Measurements from ENCODE around the gene RNGTT.
A peak's percentile ranks its signal among the peaks of the same experiment; 100 is the strongest.
"Not testable (repeated sequence)": the region's sequence is repeated elsewhere in the genome, so short reads cannot be mapped to it uniquely, and the experiment has no call there.

RNGTT gene

DNA sequence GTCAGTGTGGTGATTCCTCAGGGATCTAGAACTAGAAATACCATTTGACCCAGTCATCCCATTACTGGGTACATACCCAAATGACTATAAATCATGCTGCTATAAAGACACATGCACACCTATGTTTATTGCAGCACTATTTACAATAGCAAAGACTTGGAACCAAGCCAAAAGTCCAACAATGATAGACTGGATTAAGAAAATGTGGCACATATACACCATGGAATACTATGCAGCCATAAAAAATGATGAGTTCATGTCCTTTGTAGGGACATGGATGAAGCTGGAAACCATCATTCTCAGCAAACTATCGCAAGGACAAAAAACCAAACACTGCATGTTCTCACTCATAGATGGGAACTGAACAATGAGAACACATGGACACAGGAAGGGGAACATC is 247.0 kb downstream of the RNGTT start:
- not testable (repeated sequence) for DNase-seq (ENCODE audit: low spot score)

- no peak for DNase-seq (ENCODE audit: low spot score)
Observed at GRCh38 chr6:88712243-88712936, 251.0 kb downstream of the RNGTT start.

DNA sequence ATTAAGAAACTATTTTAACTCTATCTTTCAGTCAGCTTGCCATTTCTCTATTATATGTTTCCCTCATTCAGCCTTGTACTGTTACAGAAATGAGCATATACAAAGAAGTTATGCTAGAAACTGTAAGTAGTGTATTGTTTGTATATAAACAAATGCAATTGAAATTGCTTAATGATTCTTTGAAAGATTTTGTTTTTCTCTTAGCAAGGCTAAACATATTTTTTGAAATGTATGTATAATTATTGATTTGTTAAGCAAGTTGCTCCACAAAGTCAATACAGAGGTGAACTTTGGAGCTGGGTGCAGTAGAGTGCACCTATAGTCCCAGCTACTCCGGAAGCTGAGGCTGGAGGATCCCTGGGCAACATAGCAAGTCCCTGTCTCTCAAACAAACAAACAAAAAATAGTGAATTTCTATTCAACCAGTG is 253.6 kb downstream of the RNGTT start:
- no peak for DNase-seq (ENCODE audit: low spot score)

- no peak for DNase-seq (ENCODE audit: low spot score)
Observed at GRCh38 chr6:88708197-88708744, 255.1 kb downstream of the RNGTT start.

- DNase-seq (ENCODE audit: low spot score), result no peak
Observed at GRCh38 chr6:88705601-88706000, 257.8 kb downstream of the RNGTT start.

- no peak for DNase-seq (ENCODE audit: low spot score)
Observed at GRCh38 chr6:88704980-88705379, 258.4 kb downstream of the RNGTT start.

DNA sequence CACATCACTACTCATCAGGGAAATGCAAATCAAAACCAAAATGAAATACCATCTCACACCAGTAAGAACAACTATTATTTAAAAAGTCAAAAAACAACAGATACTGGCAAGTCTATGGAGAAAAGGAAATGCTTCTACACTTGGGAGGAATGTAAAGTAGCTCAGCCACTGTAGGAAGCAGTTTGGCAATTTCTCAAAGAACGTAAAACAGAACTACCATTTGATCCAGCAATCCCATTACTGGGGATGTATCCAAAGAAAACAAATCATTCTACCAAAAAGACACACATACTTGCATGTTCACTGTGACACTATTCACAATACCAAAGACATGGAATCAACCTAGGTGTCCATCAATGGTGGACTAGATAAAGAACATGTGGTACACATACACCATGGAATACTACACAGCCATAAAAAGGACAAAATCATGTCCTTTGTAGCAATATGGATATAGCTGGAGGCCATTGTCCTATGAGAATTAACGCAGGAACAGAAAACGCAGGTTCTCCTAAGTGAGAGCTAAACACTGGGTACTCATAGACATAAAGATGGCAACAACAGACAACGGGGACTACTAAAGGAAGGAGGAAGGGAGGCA is 260.4 kb downstream of the RNGTT start:
- no peak for DNase-seq (ENCODE audit: low spot score)

DNA sequence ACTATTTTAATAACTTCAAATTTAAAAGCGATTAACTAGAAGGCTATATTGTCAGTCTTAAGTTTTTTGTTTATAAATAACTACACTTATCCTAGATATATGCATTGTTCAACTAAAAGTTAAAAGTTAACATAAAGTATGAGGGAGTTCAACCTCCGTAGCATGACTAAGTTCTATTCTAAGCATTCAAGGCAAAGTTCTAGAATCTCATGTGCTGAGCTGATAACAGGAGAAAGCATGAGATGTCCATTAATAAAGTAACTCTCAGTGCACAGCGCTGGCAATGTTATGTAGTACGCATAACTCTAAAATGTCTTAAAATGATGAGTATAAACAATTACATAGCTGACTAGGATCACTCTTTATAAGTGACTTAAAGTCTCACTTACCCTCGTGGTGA is 264.8 kb downstream of the RNGTT start:
- DNase-seq (ENCODE audit: low spot score), result no peak

GRCh38 chr6:88695937-88696336 is 267.5 kb downstream of the RNGTT start:
- DNase-seq (ENCODE audit: low spot score), result no peak

DNA sequence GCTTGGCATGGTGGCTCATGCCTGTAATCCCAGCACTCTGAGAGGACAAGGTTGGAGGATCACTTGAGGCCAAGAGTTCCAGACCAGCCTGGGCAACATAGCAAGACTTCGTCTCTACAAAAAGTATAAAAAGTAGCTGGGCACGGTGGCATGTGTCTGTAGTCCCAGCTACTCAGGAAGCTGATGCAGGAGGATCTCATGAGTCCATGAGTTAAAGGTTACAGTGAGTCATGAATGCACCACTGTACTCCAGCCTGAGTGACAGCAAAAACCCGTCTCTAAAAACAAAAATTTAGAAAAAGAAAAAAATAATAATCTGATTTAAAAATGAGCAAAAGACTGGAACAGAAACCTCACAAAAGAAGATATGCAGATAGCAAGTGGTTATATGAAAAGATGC is 279.7 kb downstream of the RNGTT start:
- no peak for DNase-seq (ENCODE audit: low spot score)

GRCh38 chr6:88680654-88681053 is 282.8 kb downstream of the RNGTT start:
- DNase-seq (ENCODE audit: low spot score), result no peak

DNA sequence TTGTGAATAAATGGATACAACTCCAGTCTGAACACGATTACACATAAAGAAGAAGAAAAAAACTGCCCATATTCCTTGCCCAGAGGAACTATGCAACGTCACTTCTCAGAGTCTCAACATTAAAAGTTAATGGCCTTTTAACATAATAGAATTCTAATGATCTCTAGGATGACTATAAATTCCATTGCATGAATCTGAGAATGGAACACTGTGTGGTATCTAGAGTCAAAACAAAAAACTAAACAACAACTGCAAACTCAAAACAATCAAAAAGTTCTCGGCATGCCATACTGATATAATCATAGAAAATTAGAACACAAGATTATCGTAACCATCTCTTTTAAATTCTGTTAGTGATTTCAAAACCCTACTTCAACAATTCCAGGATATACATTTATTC is 283.6 kb downstream of the RNGTT start:
- DNase-seq (ENCODE audit: low spot score), result no peak

DNA sequence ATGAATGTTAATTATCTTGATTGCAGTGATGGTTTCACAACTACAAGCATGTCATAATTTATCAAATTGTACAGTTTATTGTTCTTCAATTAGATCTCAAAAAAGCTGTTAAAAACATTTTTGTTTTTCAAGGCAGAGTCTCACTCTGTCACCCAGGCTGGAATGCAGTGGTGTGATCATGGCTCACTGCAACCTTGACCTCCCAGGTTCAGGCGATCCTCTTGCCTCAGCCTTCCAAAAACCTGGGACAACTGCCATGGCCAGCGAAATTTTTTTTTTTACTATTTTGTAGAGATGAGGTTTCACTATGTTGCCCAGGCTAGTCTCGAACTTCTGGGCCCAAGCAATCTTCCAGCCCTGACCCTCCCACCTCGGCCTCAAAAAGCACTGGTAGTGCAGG is 286.1 kb downstream of the RNGTT start:
- no peak for DNase-seq (ENCODE audit: low spot score)

GRCh38 chr6:88671624-88672023 is 291.8 kb downstream of the RNGTT start:
- DNase-seq (ENCODE audit: low spot score), result no peak

- no peak for DNase-seq (ENCODE audit: low spot score)
Observed at GRCh38 chr6:88670369-88670768, 293.0 kb downstream of the RNGTT start.

DNA sequence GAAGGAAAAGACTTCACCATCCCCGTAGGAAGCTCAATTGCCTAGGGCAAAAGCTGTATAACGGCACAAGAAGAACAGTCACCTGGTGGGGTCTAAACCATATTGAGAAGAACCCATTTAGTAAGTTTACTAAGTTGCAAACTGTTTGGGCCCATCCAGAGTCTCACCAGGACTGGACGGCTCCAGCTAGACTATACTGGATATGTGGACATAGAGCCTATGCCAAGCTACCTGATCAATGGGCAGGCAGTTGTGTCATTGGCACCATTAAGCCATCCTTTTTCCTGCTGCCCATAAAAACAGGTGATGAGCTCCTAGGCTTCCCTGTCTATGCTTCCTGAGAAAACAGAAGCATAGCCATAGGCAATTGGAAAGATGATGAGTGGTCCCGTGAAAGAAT is 293.9 kb downstream of the RNGTT start:
- no peak for DNase-seq (ENCODE audit: low spot score)

- DNase-seq (ENCODE audit: low spot score), result no peak
Observed at GRCh38 chr6:88666901-88667300, 296.5 kb downstream of the RNGTT start.

GRCh38 chr6:88665131-88665530 is 298.3 kb downstream of the RNGTT start:
- DNase-seq (ENCODE audit: low spot score), result no peak

DNA sequence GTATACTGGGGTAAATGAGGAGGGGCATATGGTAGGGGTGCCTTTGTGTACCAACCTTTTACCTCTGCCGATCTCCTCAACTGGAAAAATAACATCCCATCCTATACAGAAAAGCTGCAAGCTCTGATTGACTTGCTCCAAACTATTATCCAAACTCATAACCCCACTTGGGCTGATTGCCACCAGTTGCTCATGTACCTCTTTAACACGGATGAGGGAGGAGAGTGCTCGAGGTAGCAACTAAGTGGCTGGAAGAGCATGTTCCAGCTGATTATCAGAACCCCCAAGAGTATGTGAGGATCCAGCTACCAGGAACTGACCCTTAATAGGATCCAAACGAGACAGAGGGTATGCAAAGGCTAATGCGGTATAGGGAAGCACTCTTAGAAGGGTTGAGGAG is 299.6 kb downstream of the RNGTT start:
- no peak for DNase-seq (ENCODE audit: low spot score)

GRCh38 chr6:88662653-88663174 is 300.7 kb downstream of the RNGTT start:
- no peak for DNase-seq (ENCODE audit: low spot score)

DNA sequence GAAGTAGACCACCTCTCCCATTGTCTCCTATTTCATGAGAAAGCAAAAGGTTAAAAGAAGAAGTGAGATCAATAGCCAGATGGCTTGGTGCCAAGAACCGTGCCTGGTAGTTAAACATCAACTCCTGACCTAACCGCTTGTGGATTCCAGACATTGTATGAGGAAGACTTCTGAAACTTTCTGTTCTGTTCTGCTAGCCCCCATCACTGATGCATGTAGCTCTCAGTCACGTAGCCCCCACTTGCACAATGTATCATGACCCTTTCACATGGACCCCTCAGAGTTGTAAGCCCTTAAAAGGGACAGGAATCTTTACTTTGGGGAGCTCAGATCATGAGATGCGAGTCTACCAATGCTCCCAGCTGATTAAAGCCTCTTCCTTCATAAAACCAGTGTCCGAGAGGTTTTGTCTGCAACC is 301.2 kb downstream of the RNGTT start:
- peak; percentile 6 for DNase-seq (ENCODE audit: low spot score)

- DNase-seq (ENCODE audit: low spot score), result no peak
Observed at GRCh38 chr6:88661136-88661535, 302.3 kb downstream of the RNGTT start.

DNA sequence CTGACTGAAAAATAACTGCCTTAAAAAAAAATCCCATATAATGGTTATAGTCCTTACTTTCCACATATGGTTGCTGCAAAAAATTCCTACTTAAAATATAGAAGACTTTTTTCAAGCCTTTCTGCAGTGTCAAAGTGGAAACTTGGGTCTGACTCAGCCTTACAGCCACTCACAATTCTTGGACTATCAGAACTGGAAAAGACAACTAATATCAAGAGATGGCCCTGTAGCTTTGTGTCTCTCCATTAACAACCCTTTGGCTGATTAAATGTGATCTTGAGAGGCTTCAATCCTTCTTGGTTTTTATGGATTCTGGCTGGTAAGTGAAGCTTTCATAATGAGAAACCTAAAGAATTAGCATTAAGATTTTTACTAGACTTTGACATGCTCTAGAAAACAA is 307.8 kb downstream of the RNGTT start:
- no peak for DNase-seq (ENCODE audit: low spot score)

GRCh38 chr6:88653936-88654335 is 309.5 kb downstream of the RNGTT start:
- DNase-seq (ENCODE audit: low spot score), result no peak
